HEK293 (cell line): ENCODE data around the gene RASSF5.

Experiments used
- CTCF ChIA-PET: fragments of 350-600 bp; formaldehyde crosslinking; extraction: SDS; loops from one replicate; lab custom pipeline; 2021; ENCODE audit warnings: antibody characterized with exemption; lab: Yijun Ruan, JAX
- POLR2A ChIA-PET: fragments of 300-600 bp; formaldehyde crosslinking; extraction: SDS; loops from one replicate; lab custom pipeline; 2020; ENCODE audit warnings: antibody characterized with exemption, inconsistent platforms; lab: Yijun Ruan, JAX
- H3K27ac ChIP-seq: fragments of 200-500 bp; sonication (Bioruptor generic); 2 replicates; pipeline ENCODE4 v1.5.1; 2014; ENCODE audit warnings: low read depth, low read length, control low read depth, inconsistent platforms; ENCODE audit errors: extremely low read depth
- H3K36me3 ChIP-seq, 2 experiments: fragments of 200-500 bp in 1 of 2; sonication (Bioruptor generic) in 1 of 2; 1 replicate in 1 of 2; 2 replicates in 1 of 2; pipeline ENCODE4 v1.5.1; 2014 to 2017; ENCODE audit warnings: inconsistent platforms in 2 of 2, low read length in 2 of 2; ENCODE audit not compliant: control insufficient read depth in 2 of 2, insufficient read depth in 1 of 2
- H3K4me1 ChIP-seq: fragments of 200-500 bp; sonication (Bioruptor generic); 2 replicates; pipeline ENCODE4 v1.5.1; 2014; ENCODE audit warnings: mild to moderate bottlenecking, low read length, inconsistent platforms; ENCODE audit not compliant: control insufficient read depth, insufficient read depth
- H3K4me3 ChIP-seq: 2 replicates; pipeline ENCODE4 v1.5.1; 2011; ENCODE audit warnings: low read depth, mild to moderate bottlenecking, control low read depth, low read length, moderate library complexity
- H3K9me3 ChIP-seq: fragments of 200-500 bp; sonication (Bioruptor generic); 2 replicates; pipeline ENCODE4 v1.5.1; 2014; ENCODE audit warnings: low read depth, low read length, inconsistent platforms; ENCODE audit not compliant: control insufficient read depth, insufficient read depth
- SP2 ChIP-seq: fragments of 450-650 bp; formaldehyde crosslinking; IDR thresholded peaks from 2 replicates; pipeline ENCODE4 v1.5.1; 2016; ENCODE audit warnings: missing biosample characterization, missing genetic modification characterization
- SP3 ChIP-seq: fragments of 450-650 bp; formaldehyde crosslinking; IDR thresholded peaks from 2 replicates; pipeline ENCODE4 v1.5.1; 2016; ENCODE audit warnings: missing biosample characterization, missing genetic modification characterization
- YY2 ChIP-seq: fragments of 450-650 bp; formaldehyde crosslinking; IDR thresholded peaks from 2 replicates; pipeline ENCODE4 v1.5.1; 2016; ENCODE audit warnings: missing biosample characterization, missing genetic modification characterization
- ZBTB26 ChIP-seq: fragments of 450-650 bp; formaldehyde crosslinking; optimal IDR thresholded peaks from 2 replicates; pipeline ENCODE3; 2016; ENCODE audit warnings: missing biosample characterization, mild to moderate bottlenecking, missing genetic modification characterization
- ZFP69B ChIP-seq: fragments of 450-650 bp; formaldehyde crosslinking; IDR thresholded peaks from 2 replicates; pipeline ENCODE4 v1.5.1; 2016; ENCODE audit warnings: missing biosample characterization, missing genetic modification characterization
- ZNF184 ChIP-seq: fragments of 450-650 bp; IDR thresholded peaks from 2 replicates; pipeline ENCODE4 v1.5.1; 2018; ENCODE audit warnings: missing biosample characterization, mild to moderate bottlenecking, missing genetic modification characterization
- ZNF19 ChIP-seq: fragments of 450-650 bp; formaldehyde crosslinking; IDR thresholded peaks from 2 replicates; pipeline ENCODE4; 2016; ENCODE audit warnings: missing biosample characterization, missing genetic modification characterization, low read depth
- ZNF266 ChIP-seq: fragments of 450-650 bp; formaldehyde crosslinking; IDR thresholded peaks from 2 replicates; pipeline ENCODE4 v1.5.1; 2016; ENCODE audit warnings: missing biosample characterization, missing genetic modification characterization, low read depth
- ZNF324 ChIP-seq: fragments of 450-650 bp; formaldehyde crosslinking; IDR thresholded peaks from 2 replicates; pipeline ENCODE4 v1.5.1; 2016; ENCODE audit warnings: missing biosample characterization, missing genetic modification characterization
- ZNF366 ChIP-seq: fragments of 450-650 bp; formaldehyde crosslinking; conservative IDR thresholded peaks from 2 replicates; pipeline ENCODE4 v1.5.1; 2016; ENCODE audit warnings: missing biosample characterization, missing genetic modification characterization
- ZNF394 ChIP-seq: fragments of 450-650 bp; formaldehyde crosslinking; IDR thresholded peaks from 2 replicates; pipeline ENCODE4 v1.5.1; 2016; ENCODE audit warnings: missing biosample characterization, missing genetic modification characterization, mild to moderate bottlenecking, moderate library complexity, borderline replicate concordance
- ZNF449 ChIP-seq: fragments of 450-650 bp; formaldehyde crosslinking; IDR thresholded peaks from 2 replicates; pipeline ENCODE4 v1.5.1; 2017; ENCODE audit warnings: missing biosample characterization, mild to moderate bottlenecking, missing genetic modification characterization, moderate library complexity
- ZNF510 ChIP-seq: fragments of 450-650 bp; formaldehyde crosslinking; IDR thresholded peaks from 2 replicates; pipeline ENCODE4 v1.5.1; 2018; ENCODE audit warnings: mild to moderate bottlenecking, missing genetic modification characterization, missing biosample characterization; ENCODE audit not compliant: insufficient replicate concordance
- ZNF561 ChIP-seq: fragments of 450-650 bp; IDR thresholded peaks from 2 replicates; pipeline ENCODE4 v1.5.1; 2018; ENCODE audit warnings: missing biosample characterization, missing genetic modification characterization, borderline replicate concordance
- ZNF596 ChIP-seq: fragments of 450-650 bp; IDR thresholded peaks from 2 replicates; pipeline ENCODE4 v1.5.0; 2018; ENCODE audit warnings: missing biosample characterization, mild to moderate bottlenecking, missing genetic modification characterization, moderate library complexity
- ZNF623 ChIP-seq: fragments of 450-650 bp; formaldehyde crosslinking; IDR thresholded peaks from 2 replicates; pipeline ENCODE4 v1.5.1; 2016; ENCODE audit warnings: missing biosample characterization, missing genetic modification characterization
- ZNF701 ChIP-seq: fragments of 450-650 bp; formaldehyde crosslinking; IDR thresholded peaks from 2 replicates; pipeline ENCODE4 v1.5.1; 2016; ENCODE audit warnings: missing biosample characterization, missing genetic modification characterization
- TF ChIP-seq, protein P1 (sequence below): fragments of 450-650 bp; formaldehyde crosslinking; IDR thresholded peaks from 2 replicates; pipeline ENCODE4 v1.5.1; 2016; ENCODE audit warnings: missing biosample characterization, missing genetic modification characterization
- TF ChIP-seq, protein P2 (sequence below): fragments of 450-650 bp; formaldehyde crosslinking; IDR thresholded peaks from 2 replicates; pipeline ENCODE4 v1.5.1; 2016; ENCODE audit warnings: missing biosample characterization, missing genetic modification characterization, low read depth
- TF ChIP-seq, protein P3 (sequence below): fragments of 450-650 bp; formaldehyde crosslinking; IDR thresholded peaks from 2 replicates; pipeline ENCODE4 v1.5.1; 2016; ENCODE audit warnings: missing biosample characterization, missing genetic modification characterization

RASSF5 gene

GRCh38 chr1:206508956-206509355 is 1.6 kb downstream of the RASSF5 start:
- peaks cover 3% of the 10 kb centered on the region; the same call in 1 of the 2 replicates for H3K4me1 ChIP-seq
- TF ChIP-seq ZNF394 (tag by site-specific recombination) = no peak
- TF ChIP-seq, protein P1, sequence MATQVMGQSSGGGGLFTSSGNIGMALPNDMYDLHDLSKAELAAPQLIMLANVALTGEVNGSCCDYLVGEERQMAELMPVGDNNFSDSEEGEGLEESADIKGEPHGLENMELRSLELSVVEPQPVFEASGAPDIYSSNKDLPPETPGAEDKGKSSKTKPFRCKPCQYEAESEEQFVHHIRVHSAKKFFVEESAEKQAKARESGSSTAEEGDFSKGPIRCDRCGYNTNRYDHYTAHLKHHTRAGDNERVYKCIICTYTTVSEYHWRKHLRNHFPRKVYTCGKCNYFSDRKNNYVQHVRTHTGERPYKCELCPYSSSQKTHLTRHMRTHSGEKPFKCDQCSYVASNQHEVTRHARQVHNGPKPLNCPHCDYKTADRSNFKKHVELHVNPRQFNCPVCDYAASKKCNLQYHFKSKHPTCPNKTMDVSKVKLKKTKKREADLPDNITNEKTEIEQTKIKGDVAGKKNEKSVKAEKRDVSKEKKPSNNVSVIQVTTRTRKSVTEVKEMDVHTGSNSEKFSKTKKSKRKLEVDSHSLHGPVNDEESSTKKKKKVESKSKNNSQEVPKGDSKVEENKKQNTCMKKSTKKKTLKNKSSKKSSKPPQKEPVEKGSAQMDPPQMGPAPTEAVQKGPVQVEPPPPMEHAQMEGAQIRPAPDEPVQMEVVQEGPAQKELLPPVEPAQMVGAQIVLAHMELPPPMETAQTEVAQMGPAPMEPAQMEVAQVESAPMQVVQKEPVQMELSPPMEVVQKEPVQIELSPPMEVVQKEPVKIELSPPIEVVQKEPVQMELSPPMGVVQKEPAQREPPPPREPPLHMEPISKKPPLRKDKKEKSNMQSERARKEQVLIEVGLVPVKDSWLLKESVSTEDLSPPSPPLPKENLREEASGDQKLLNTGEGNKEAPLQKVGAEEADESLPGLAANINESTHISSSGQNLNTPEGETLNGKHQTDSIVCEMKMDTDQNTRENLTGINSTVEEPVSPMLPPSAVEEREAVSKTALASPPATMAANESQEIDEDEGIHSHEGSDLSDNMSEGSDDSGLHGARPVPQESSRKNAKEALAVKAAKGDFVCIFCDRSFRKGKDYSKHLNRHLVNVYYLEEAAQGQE (tag by site-specific recombination) = peak; percentile 83
- H3K9me3 ChIP-seq = no peaks in the 10 kb centered on the region
- no peak overlapping the region for H3K4me3 ChIP-seq
- CTCF ChIA-PET = no interaction called here
- no peaks in the 10 kb centered on the region for H3K36me3 ChIP-seq
- POLR2A ChIA-PET = no interaction called here
- no peak overlapping the region for H3K27ac ChIP-seq

- Histone ChIP-seq H3K27ac (no peak overlapping the region), H3K9me3 (no peaks in the 10 kb centered on the region)
- CTCF ChIA-PET = interaction anchor here (2.3 kb wide), 1 partner anchor 74 kb away, joined by 5 read pairs; no protein-coding TSS in a partner anchor
- no peak for TF ChIP-seq ZNF324 (tag by site-specific recombination)
- no peak for TF ChIP-seq SP3 (tag by site-specific recombination)
- no peak for TF ChIP-seq ZBTB26 (tag by site-specific recombination)
- no peak for TF ChIP-seq ZNF266 (tag by site-specific recombination)
- no peak for TF ChIP-seq SP2 (tag by site-specific recombination)
- TF ChIP-seq ZNF449 (tag by site-specific recombination) = no peak
- TF ChIP-seq ZFP69B (tag by site-specific recombination) = no peak
- TF ChIP-seq, all 188 proteins: peak for 0
- Histone ChIP-seq H3K4me3 (no peak overlapping the region), H3K4me1 (peaks cover 3% of the 10 kb centered on the region; the same call in 1 of the 2 replicates), H3K36me3 (no peaks in the 10 kb centered on the region)
- POLR2A ChIA-PET = no interaction called here
Observed at GRCh38 chr1:206509612-206510257, 2.4 kb downstream of the RASSF5 start.

- POLR2A ChIA-PET = no interaction called here
- Histone ChIP-seq H3K4me3 (no peak overlapping the region), H3K4me1 (peaks cover 3% of the 10 kb centered on the region; the same call in 1 of the 2 replicates), H3K9me3 (no peaks in the 10 kb centered on the region), H3K27ac (no peak overlapping the region), H3K36me3 (no peaks in the 10 kb centered on the region)
- CTCF ChIA-PET = interaction anchor here (2.3 kb wide), 1 partner anchor 73 kb away, joined by 5 read pairs; no protein-coding TSS in a partner anchor
- TF ChIP-seq, protein P2, sequence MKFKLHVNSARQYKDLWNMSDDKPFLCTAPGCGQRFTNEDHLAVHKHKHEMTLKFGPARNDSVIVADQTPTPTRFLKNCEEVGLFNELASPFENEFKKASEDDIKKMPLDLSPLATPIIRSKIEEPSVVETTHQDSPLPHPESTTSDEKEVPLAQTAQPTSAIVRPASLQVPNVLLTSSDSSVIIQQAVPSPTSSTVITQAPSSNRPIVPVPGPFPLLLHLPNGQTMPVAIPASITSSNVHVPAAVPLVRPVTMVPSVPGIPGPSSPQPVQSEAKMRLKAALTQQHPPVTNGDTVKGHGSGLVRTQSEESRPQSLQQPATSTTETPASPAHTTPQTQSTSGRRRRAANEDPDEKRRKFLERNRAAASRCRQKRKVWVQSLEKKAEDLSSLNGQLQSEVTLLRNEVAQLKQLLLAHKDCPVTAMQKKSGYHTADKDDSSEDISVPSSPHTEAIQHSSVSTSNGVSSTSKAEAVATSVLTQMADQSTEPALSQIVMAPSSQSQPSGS (tag by site-specific recombination) = no peak
- TF ChIP-seq YY2 (tag by site-specific recombination) = no peak
- no peak for TF ChIP-seq ZNF366 (tag by site-specific recombination)
- TF ChIP-seq ZNF561 (tag by site-specific recombination) = no peak
- no peak for TF ChIP-seq ZNF623 (tag by site-specific recombination)
- TF ChIP-seq SP2 (tag by site-specific recombination) = no peak
- TF ChIP-seq ZNF510 (tag by site-specific recombination) = no peak
- TF ChIP-seq ZNF701 (tag by site-specific recombination) = no peak
- TF ChIP-seq, protein P3, sequence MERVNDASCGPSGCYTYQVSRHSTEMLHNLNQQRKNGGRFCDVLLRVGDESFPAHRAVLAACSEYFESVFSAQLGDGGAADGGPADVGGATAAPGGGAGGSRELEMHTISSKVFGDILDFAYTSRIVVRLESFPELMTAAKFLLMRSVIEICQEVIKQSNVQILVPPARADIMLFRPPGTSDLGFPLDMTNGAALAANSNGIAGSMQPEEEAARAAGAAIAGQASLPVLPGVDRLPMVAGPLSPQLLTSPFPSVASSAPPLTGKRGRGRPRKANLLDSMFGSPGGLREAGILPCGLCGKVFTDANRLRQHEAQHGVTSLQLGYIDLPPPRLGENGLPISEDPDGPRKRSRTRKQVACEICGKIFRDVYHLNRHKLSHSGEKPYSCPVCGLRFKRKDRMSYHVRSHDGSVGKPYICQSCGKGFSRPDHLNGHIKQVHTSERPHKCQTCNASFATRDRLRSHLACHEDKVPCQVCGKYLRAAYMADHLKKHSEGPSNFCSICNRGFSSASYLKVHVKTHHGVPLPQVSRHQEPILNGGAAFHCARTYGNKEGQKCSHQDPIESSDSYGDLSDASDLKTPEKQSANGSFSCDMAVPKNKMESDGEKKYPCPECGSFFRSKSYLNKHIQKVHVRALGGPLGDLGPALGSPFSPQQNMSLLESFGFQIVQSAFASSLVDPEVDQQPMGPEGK (tag by site-specific recombination) = no peak
- TF ChIP-seq ZNF19 (tag by site-specific recombination) = no peak
- no peak for TF ChIP-seq ZNF596 (tag by site-specific recombination)
- TF ChIP-seq ZNF184 (tag by site-specific recombination) = no peak
Observed at GRCh38 chr1:206510371-206510770, 3.0 kb downstream of the RASSF5 start.
